ENCODE measurements around the gene FOXO3. TPM values are rescaled to one million over a fixed set of nuclear protein-coding genes. Genes with fewer than 3 reads are reported as not detected.

The FOXO3 gene
- total RNA-seq, 1 donor from 2014 or later, result 41.4 TPM

- no peaks in the 10 kb centered on the region for H3K36me3 ChIP-seq (ENCODE audit: control insufficient read depth, insufficient read depth, low read length)
- no peak overlapping the region for H3K4me3 ChIP-seq (ENCODE audit: low read depth, low read length)
- TF ChIP-seq CTCF (IDR thresholded peaks at IDR 0.05; ENCODE audit: insufficient read depth, low read length, poor library complexity, severe bottlenecking), result no peak
- no peak for DNase-seq (ENCODE audit: low read depth)
- H3K27me3 ChIP-seq (ENCODE audit: control insufficient read depth, insufficient read depth, low read length), result no peaks in the 10 kb centered on the region
Measured at GRCh38 chr6:108581237-108581931, 20.7 kb downstream of the FOXO3 start.

- no peak overlapping the region for H3K4me3 ChIP-seq (ENCODE audit: low read depth, low read length)
- DNase-seq (ENCODE audit: low read depth), result no peak
- H3K36me3 ChIP-seq (ENCODE audit: control insufficient read depth, insufficient read depth, low read length), result no peaks in the 10 kb centered on the region
- no peak for TF ChIP-seq CTCF (IDR thresholded peaks at IDR 0.05; ENCODE audit: insufficient read depth, low read length, poor library complexity, severe bottlenecking)
- no peaks in the 10 kb centered on the region for H3K27me3 ChIP-seq (ENCODE audit: control insufficient read depth, insufficient read depth, low read length)
Measured at GRCh38 chr6:108581932-108582475, 21.3 kb downstream of the FOXO3 start.

GRCh38 chr6:108582618-108583017, 21.9 kb downstream of the FOXO3 start:
- Histone ChIP-seq H3K36me3 (ENCODE audit: control insufficient read depth, insufficient read depth, low read length) (no peaks in the 10 kb centered on the region), H3K27me3 (ENCODE audit: control insufficient read depth, insufficient read depth, low read length) (no peaks in the 10 kb centered on the region), H3K4me3 (ENCODE audit: low read depth, low read length) (no peak overlapping the region)
- TF ChIP-seq CTCF (IDR thresholded peaks at IDR 0.05; ENCODE audit: insufficient read depth, low read length, poor library complexity, severe bottlenecking), result no peak
- DNase-seq (ENCODE audit: low read depth), result no peak

GRCh38 chr6:108584323-108584722, 23.6 kb downstream of the FOXO3 start:
- Histone ChIP-seq H3K36me3 (ENCODE audit: control insufficient read depth, insufficient read depth, low read length) (no peaks in the 10 kb centered on the region), H3K4me3 (ENCODE audit: low read depth, low read length) (no peak overlapping the region), H3K27me3 (ENCODE audit: control insufficient read depth, insufficient read depth, low read length) (no peaks in the 10 kb centered on the region)
- no peak for TF ChIP-seq CTCF (IDR thresholded peaks at IDR 0.05; ENCODE audit: insufficient read depth, low read length, poor library complexity, severe bottlenecking)
- no peak for DNase-seq (ENCODE audit: low read depth)

GRCh38 chr6:108585359-108585758, 24.6 kb downstream of the FOXO3 start:
- no peak for TF ChIP-seq CTCF (IDR thresholded peaks at IDR 0.05; ENCODE audit: insufficient read depth, low read length, poor library complexity, severe bottlenecking)
- H3K36me3 ChIP-seq (ENCODE audit: control insufficient read depth, insufficient read depth, low read length), result no peaks in the 10 kb centered on the region
- H3K27me3 ChIP-seq (ENCODE audit: control insufficient read depth, insufficient read depth, low read length), result no peaks in the 10 kb centered on the region
- no peak for DNase-seq (ENCODE audit: low read depth)
- H3K4me3 ChIP-seq (ENCODE audit: low read depth, low read length), result no peak overlapping the region
